ENCODE results near the gene ORM2. TPM values are rescaled to one million over a fixed set of nuclear protein-coding genes. Genes with fewer than 3 reads are reported as not detected.

Gene ORM2
- polyA plus RNA-seq, 1 of the 3 experiments (the other 2 are of a cell fraction) = not detected

DNA sequence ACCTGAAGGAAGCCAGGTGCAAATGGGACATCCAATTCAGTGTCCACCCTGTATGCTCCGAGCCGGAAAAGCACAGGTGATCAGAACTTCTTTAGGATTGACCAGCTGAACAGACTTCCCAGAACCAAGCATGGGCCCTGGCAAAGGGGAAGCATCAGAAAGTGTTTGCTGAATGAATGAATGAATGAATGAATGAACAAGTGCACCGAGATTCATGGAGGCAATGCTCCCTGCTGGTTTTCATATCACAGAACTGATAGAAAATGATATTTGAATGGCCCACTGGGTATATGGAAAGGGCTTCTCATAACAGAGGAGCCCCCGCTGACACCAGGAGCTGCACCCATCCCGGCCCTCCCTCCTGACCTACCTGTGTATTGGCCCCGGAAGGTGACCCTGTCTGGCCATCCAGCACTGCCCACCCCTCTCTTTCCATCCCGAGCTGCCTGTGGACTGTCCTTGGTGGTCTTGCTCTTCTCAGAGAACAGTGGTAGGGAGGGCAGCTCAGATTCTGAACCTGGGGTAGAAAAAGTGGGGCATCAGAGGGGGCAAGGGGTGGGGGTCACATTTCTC is 15.9 kb downstream of the ORM2 start:
- CTCF ChIA-PET = interaction anchor here (1.1 kb wide), 1 partner anchor 263 kb away, joined by 3 read pairs; no protein-coding TSS in a partner anchor
- Histone ChIP-seq H3K4me2 (no peak overlapping the region), H3K9ac (no peak overlapping the region)

DNA sequence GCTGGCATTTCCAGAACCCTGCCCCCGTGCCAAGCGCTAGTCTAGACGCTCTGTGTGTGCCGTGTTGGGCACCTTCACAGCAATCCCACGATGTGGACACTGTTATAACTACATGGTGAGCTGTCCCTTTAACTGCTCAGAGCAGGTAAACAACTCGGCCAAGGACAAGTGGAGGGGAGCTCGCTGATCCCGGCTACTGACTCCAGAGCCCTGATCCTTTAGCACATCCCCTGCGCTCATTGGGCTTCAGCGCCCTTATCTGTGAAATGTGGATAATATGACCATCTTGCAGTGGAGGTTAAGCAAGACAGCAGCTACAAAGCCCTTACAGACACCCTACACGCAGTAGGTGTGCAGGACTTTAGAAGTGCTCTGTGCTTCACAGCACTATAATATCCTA is 16.5 kb downstream of the ORM2 start:
- Histone ChIP-seq H3K9ac (no peak overlapping the region), H3K4me2 (no peak overlapping the region), H3K27me3 (ENCODE audit: insufficient read depth) (no peaks in the 10 kb centered on the region), H3K79me2 (ENCODE audit: insufficient read depth) (no peaks in the 10 kb centered on the region), H3K9me3 (no peaks in the 10 kb centered on the region), H3F3A (replicated peaks; ENCODE audit: insufficient read depth) (peaks cover 5% of the 10 kb centered on the region), H3K4me3 (ENCODE audit: low read depth in 2 of 2, low read length in 1 of 2) (no peak overlapping the region), H3K27ac (ENCODE audit: low read depth in 2 of 2, low read length in 1 of 2) (no peak overlapping the region), H3K36me3 (replicated peaks in 1 of 2; ENCODE audit: control insufficient read depth in 1 of 2, insufficient read depth in 2 of 2, low read length in 1 of 2) (no peaks in the 10 kb centered on the region), H2AFZ (ENCODE audit: low read depth) (no peak overlapping the region), H4K20me1 (ENCODE audit: insufficient read depth) (no peaks in the 10 kb centered on the region), H3K9me2 (no peaks in the 10 kb centered on the region), H3K4me1 (ENCODE audit: control insufficient read depth in 1 of 2, insufficient read depth in 2 of 2, low read depth in 1 of 2, low read length in 1 of 2) (peaks cover 6 to 15% of the 10 kb centered on the region in 2 experiments; a peak in 3 of 4 replicates)
- ChIA-PET POLR2A (no interaction called here), CTCF (no interaction called here)
- TF ChIP-seq MXI1 (IDR thresholded peaks at IDR 0.05; ENCODE audit: low read depth, low read length) = no peak
- no peak for TF ChIP-seq ELF1 (IDR thresholded peaks at IDR 0.05)
- 92% methylated on average over 9 of the region's 11 CpGs for WGBS (ENCODE audit: low lambda C conversion rate)
- DNase-seq = no peak

More for the DNA sequence above, 15.9 kb downstream of the ORM2 start:
- POLR2A ChIA-PET = no interaction called here
- H3K27me3 ChIP-seq (ENCODE audit: insufficient read depth) = no peaks in the 10 kb centered on the region
- H4K20me1 ChIP-seq (ENCODE audit: insufficient read depth) = no peaks in the 10 kb centered on the region
- no peak for DNase-seq
- TF ChIP-seq CHD2 (IDR thresholded peaks at IDR 0.05; ENCODE audit: low read length, partially characterized antibody) (no peak), REST (IDR thresholded peaks at IDR 0.05; ENCODE audit: low read depth, low read length) (no peak), ELF1 (IDR thresholded peaks at IDR 0.05) (no peak), SIN3A (IDR thresholded peaks at IDR 0.05; ENCODE audit: borderline replicate concordance, low read depth, low read length) (no peak), GATA2 (CRISPR knock-in tag; IDR thresholded peaks at IDR 0.05) (no peak), NFIC (IDR thresholded peaks at IDR 0.05; ENCODE audit: borderline replicate concordance) (no peak)
- no peaks in the 10 kb centered on the region for H3K9me3 ChIP-seq
- H3K27ac ChIP-seq (ENCODE audit: low read depth in 2 of 2, low read length in 1 of 2) = no peak overlapping the region
- H3K79me2 ChIP-seq (ENCODE audit: insufficient read depth) = no peaks in the 10 kb centered on the region
- no peak overlapping the region for H2AFZ ChIP-seq (ENCODE audit: low read depth)
- H3F3A ChIP-seq (replicated peaks; ENCODE audit: insufficient read depth) = peaks cover 5% of the 10 kb centered on the region
- H3K36me3 ChIP-seq (replicated peaks in 1 of 2; ENCODE audit: control insufficient read depth in 1 of 2, insufficient read depth in 2 of 2, low read length in 1 of 2) = no peaks in the 10 kb centered on the region
- H3K4me3 ChIP-seq (ENCODE audit: low read depth in 2 of 2, low read length in 1 of 2) = no peak overlapping the region
- WGBS (ENCODE audit: low lambda C conversion rate) = 93% methylated on average over 6 of the region's 7 CpGs
- H3K9me2 ChIP-seq = no peaks in the 10 kb centered on the region
- peaks cover 6 to 15% of the 10 kb centered on the region in 2 experiments; a peak in 3 of 4 replicates for H3K4me1 ChIP-seq (ENCODE audit: control insufficient read depth in 1 of 2, insufficient read depth in 2 of 2, low read depth in 1 of 2, low read length in 1 of 2)

GRCh38 chr9:114347675-114348074 is 18.0 kb downstream of the ORM2 start:
- H3K9ac ChIP-seq = no peak overlapping the region
- H3K27me3 ChIP-seq (ENCODE audit: insufficient read depth) = no peaks in the 10 kb centered on the region
- no peak for DNase-seq
- 95% methylated on average over 9 of the region's 15 CpGs for WGBS (ENCODE audit: low lambda C conversion rate)
- no peak overlapping the region for H2AFZ ChIP-seq (ENCODE audit: low read depth)
- no peaks in the 10 kb centered on the region for H3K79me2 ChIP-seq (ENCODE audit: insufficient read depth)
- no peak overlapping the region for H3K4me3 ChIP-seq (ENCODE audit: low read depth in 2 of 2, low read length in 1 of 2)
- H3K4me1 ChIP-seq (ENCODE audit: control insufficient read depth in 1 of 2, insufficient read depth in 2 of 2, low read depth in 1 of 2, low read length in 1 of 2) = peaks cover 6 to 15% of the 10 kb centered on the region in 2 experiments; a peak in 3 of 4 replicates
- H3K36me3 ChIP-seq (replicated peaks in 1 of 2; ENCODE audit: control insufficient read depth in 1 of 2, insufficient read depth in 2 of 2, low read length in 1 of 2) = no peaks in the 10 kb centered on the region
- ChIA-PET CTCF (no interaction called here), POLR2A (no interaction called here)
- H3K9me2 ChIP-seq = no peaks in the 10 kb centered on the region
- H3K27ac ChIP-seq (ENCODE audit: low read depth in 2 of 2, low read length in 1 of 2) = no peak overlapping the region
- no peaks in the 10 kb centered on the region for H4K20me1 ChIP-seq (ENCODE audit: insufficient read depth)
- peaks cover 10% of the 10 kb centered on the region for H3F3A ChIP-seq (replicated peaks; ENCODE audit: insufficient read depth)
- no peak overlapping the region for H3K4me2 ChIP-seq
- no peaks in the 10 kb centered on the region for H3K9me3 ChIP-seq
- TF ChIP-seq MXI1 (IDR thresholded peaks at IDR 0.05; ENCODE audit: low read depth, low read length) (no peak), NFIC (IDR thresholded peaks at IDR 0.05; ENCODE audit: borderline replicate concordance) (no peak), RAD21 (IDR thresholded peaks at IDR 0.05; ENCODE audit: low read length) (no peak), NRF1 (IDR thresholded peaks at IDR 0.05; ENCODE audit: low read depth, low read length) (no peak), RFX5 (IDR thresholded peaks at IDR 0.05; ENCODE audit: low read length) (no peak), TCF12 (IDR thresholded peaks at IDR 0.05) (no peak), EZH2phosphoT487 (IDR thresholded peaks at IDR 0.05; ENCODE audit: borderline replicate concordance, low read depth) (no peak), EP300 (IDR thresholded peaks at IDR 0.05; ENCODE audit: borderline replicate concordance in 1 of 2, low read depth in 1 of 2, low read length in 1 of 2) (no peak), SMC3 (IDR thresholded peaks at IDR 0.05; ENCODE audit: low read depth, low read length) (no peak), ELF1 (IDR thresholded peaks at IDR 0.05) (no peak), YY1 (IDR thresholded peaks at IDR 0.05; ENCODE audit: low read depth) (no peak)
- TF ChIP-seq, protein P1, sequence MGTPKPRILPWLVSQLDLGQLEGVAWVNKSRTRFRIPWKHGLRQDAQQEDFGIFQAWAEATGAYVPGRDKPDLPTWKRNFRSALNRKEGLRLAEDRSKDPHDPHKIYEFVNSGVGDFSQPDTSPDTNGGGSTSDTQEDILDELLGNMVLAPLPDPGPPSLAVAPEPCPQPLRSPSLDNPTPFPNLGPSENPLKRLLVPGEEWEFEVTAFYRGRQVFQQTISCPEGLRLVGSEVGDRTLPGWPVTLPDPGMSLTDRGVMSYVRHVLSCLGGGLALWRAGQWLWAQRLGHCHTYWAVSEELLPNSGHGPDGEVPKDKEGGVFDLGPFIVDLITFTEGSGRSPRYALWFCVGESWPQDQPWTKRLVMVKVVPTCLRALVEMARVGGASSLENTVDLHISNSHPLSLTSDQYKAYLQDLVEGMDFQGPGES (IDR thresholded peaks at IDR 0.05; ENCODE audit: low read depth, low read length) = no peak
- TF ChIP-seq, protein P2, sequence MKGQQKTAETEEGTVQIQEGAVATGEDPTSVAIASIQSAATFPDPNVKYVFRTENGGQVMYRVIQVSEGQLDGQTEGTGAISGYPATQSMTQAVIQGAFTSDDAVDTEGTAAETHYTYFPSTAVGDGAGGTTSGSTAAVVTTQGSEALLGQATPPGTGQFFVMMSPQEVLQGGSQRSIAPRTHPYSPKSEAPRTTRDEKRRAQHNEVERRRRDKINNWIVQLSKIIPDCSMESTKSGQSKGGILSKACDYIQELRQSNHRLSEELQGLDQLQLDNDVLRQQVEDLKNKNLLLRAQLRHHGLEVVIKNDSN (IDR thresholded peaks at IDR 0.05; ENCODE audit: borderline replicate concordance, low read depth) = no peak

Measured in SK-N-SH (cell line).